Gastrocnemius medialis (tissue), 4 donors: Measurements from ENCODE around the gene MTMR1. TPM values are rescaled to one million over a fixed set of nuclear protein-coding genes. Genes with fewer than 3 reads are reported as not detected.

Experiments
- ATAC-seq, 2 donors: fragments of 150-250 bp; one replicate each; pipeline ENCODE4 v1.9.1; 2016
- DNase-seq, 2 donors: peaks; one replicate each; pipeline ENCODE4 v3.0.0-alpha.2; 2019
- H3K27ac ChIP-seq, 4 donors: fragments of 200-600 bp; sonication (generic); 1 replicate in 1 of 4; 2 replicates in 3 of 4; pipeline ENCODE4 v1.5.1; 2016 to 2018; ENCODE audit warnings: mild to moderate bottlenecking in 2 of 4, moderate library complexity in 1 of 4
- H3K27me3 ChIP-seq, 3 donors: fragments of 200-600 bp; sonication (generic) in 2 of 3; 1 replicate in 1 of 3; 2 replicates in 2 of 3; pipeline versions ENCODE4 v1.5.1 to v1.6.0; 2016 to 2019; ENCODE audit warnings: mild to moderate bottlenecking in 1 of 3, moderate library complexity in 1 of 3
- H3K36me3 ChIP-seq, 2 donors: fragments of 200-600 bp; sonication (generic) in 1 of 2; one replicate each; pipeline ENCODE4 v1.5.1; 2017 to 2018
- H3K4me1 ChIP-seq, 2 donors: fragments of 200-600 bp; sonication (generic) in 1 of 2; one replicate each; pipeline ENCODE4 v1.5.1; 2016 to 2017; ENCODE audit warnings: mild to moderate bottlenecking in 2 of 2
- H3K4me3 ChIP-seq, 4 donors: fragments of 200-600 bp; sonication (generic) in 3 of 4; 1 replicate in 1 of 4; 2 replicates in 3 of 4; pipeline ENCODE4 v1.5.1; 2016 to 2019; ENCODE audit warnings: mild to moderate bottlenecking in 2 of 4
- H3K9me3 ChIP-seq, 3 donors: fragments of 200-600 bp; sonication (generic) in 2 of 3; 1 replicate in 1 of 3; 2 replicates in 2 of 3; pipeline ENCODE4 v1.5.1; 2016 to 2019
- POLR2A ChIP-seq, 2 donors: fragments of 450-650 bp; IDR thresholded peaks; one replicate each; pipeline ENCODE4 v1.6.1; 2017; ENCODE audit warnings: antibody characterized with exemption in 2 of 2, mild to moderate bottlenecking in 2 of 2, moderate library complexity in 2 of 2
- in situ Hi-C, 4 donors: fragments of 200-750 bp; cut with MboI; loops; one replicate each; pipeline versions ENCODE4 v1.15.0 to v1.8.0; 2017; ENCODE audit warnings: low sequenced_read_pairs in 4 of 4
- intact Hi-C: fragments of 100-400 bp; cut with DNase I; formaldehyde crosslinking; loops from one replicate; pipeline ENCODE4 v1.15.1; 2023; ENCODE audit warnings: low total_unique reads
- total RNA-seq, 4 donors: library from RNA; depleted of rRNA; stranded (reverse); fragments of >200 nt; gene quantifications; one replicate each; pipeline versions ENCODE4 v1.1.0 to v1.2.3, GENCODE V29; 2016
- TF ChIP-seq, protein P1 (sequence below), 5 experiments: fragments of 450-650 bp in 3 of 5; fragments of 200-600 bp in 2 of 5; sonication (generic) in 2 of 5; IDR thresholded peaks in 4 of 5; conservative IDR thresholded peaks in 1 of 5; 1 replicate in 4 of 5; 2 replicates in 1 of 5; pipeline ENCODE4 v1.5.1; 2016 to 2019; ENCODE audit warnings: antibody characterized with exemption in 5 of 5, mild to moderate bottlenecking in 3 of 5, moderate library complexity in 3 of 5

MTMR1 gene
- total RNA-seq, 4 donors from 2014 or later = 28.2 to 80.9 (median 38.0) TPM

DNA sequence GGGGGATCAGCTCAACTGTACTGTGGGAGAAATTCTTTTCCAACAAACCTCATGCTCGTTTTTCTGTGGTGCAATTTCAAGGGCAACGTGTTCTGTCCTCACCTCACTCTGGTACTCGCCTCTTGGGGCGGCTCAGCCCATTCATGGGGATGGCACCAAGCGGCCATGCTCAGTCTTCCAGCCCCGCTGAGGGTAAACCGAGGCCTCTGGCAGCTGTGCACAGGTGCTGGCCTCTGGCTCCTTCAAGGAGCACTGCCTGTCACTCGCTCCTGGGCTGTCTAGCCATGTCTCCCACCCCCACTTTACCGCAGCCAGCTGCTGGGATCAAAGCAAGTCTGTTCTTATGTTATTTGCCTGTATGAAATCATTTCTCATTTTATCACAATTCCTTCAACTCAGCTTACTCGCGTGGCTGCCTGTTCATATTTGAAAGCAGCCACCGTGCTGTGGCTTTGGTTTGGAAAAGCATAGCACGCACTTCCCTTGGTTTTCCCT, 70.2 kb downstream of the MTMR1 start:
- Histone ChIP-seq H3K27ac (peak overlapping the region in 1 of 4 donors; percentile 18), H3K36me3 (peaks cover 0 to 9% of the 10 kb centered on the region in 2 donors), H3K27me3 (no peaks in the 10 kb centered on the region), H3K9me3 (no peaks in the 10 kb centered on the region), H3K4me3 (no peak overlapping the region), H3K4me1 (no peaks in the 10 kb centered on the region)
- DNase-seq (no peak), ATAC-seq (no peak)
- in situ Hi-C loops (no loop called here), intact Hi-C loops (no loop called here)
- TF ChIP-seq POLR2A (IDR thresholded peaks at IDR 0.05) = no peak
- TF ChIP-seq, protein P1, sequence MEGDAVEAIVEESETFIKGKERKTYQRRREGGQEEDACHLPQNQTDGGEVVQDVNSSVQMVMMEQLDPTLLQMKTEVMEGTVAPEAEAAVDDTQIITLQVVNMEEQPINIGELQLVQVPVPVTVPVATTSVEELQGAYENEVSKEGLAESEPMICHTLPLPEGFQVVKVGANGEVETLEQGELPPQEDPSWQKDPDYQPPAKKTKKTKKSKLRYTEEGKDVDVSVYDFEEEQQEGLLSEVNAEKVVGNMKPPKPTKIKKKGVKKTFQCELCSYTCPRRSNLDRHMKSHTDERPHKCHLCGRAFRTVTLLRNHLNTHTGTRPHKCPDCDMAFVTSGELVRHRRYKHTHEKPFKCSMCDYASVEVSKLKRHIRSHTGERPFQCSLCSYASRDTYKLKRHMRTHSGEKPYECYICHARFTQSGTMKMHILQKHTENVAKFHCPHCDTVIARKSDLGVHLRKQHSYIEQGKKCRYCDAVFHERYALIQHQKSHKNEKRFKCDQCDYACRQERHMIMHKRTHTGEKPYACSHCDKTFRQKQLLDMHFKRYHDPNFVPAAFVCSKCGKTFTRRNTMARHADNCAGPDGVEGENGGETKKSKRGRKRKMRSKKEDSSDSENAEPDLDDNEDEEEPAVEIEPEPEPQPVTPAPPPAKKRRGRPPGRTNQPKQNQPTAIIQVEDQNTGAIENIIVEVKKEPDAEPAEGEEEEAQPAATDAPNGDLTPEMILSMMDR (IDR thresholded peaks at IDR 0.05 in 4 of 5, conservative IDR thresholded peaks at IDR 0.05 in 1 of 5) = no peak

DNA sequence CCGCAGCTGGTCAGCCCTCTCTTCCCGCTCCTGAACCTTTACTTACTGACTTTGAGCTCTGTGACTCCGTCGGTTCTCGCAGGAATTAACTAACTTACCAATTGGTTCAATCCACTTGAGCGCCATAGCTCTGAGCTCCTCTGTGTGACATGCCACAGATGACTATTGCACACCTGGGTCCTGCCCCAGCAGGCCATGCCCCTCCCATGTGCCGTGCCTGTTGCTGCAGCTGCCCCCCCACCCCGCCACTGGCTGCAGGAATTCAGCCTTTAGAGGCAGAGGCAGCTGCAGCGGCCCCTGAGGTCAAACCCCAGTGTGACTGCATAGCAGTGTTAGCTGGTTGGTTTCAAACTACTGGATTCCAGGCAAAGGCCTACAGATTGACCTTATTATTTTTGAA, 70.6 kb downstream of the MTMR1 start:
- intact Hi-C loops = no loop called here

DNA sequence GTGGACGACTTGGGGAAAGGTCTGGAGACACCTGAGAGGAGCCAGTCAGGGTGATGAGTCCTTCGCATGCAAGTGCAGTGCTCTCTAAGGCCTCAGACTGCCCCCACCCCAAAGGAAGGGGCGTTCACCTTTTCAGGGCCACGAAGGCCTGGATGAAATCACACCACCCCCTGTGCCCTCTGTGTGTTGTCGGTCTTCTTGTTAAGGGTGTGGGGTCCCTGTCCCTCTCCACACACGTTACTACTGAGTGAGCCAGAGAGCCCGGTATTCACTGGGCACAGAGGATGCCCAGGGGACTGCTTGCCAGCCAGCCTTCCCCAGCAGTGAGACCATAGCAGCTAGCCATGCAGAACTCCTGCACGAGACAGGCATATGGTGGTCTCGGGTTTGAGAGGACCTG, 72.0 kb downstream of the MTMR1 start:
- intact Hi-C loops (no loop called here), in situ Hi-C loops (no loop called here)
- ATAC-seq (no peak), DNase-seq (no peak)
- Histone ChIP-seq H3K9me3 (no peaks in the 10 kb centered on the region), H3K27ac (no peak overlapping the region), H3K4me1 (no peaks in the 10 kb centered on the region), H3K36me3 (peaks cover 0 to 11% of the 10 kb centered on the region in 2 donors), H3K27me3 (no peaks in the 10 kb centered on the region), H3K4me3 (no peak overlapping the region)
- no peak for TF ChIP-seq POLR2A (IDR thresholded peaks at IDR 0.05)

More for the DNA sequence above, 70.6 kb downstream of the MTMR1 start:
- H3K36me3 ChIP-seq = peaks cover 0 to 11% of the 10 kb centered on the region in 2 donors
- in situ Hi-C loops = no loop called here
- ATAC-seq = no peak
- no peak for TF ChIP-seq POLR2A (IDR thresholded peaks at IDR 0.05)
- TF ChIP-seq, protein P1 (IDR thresholded peaks at IDR 0.05 in 4 of 5, conservative IDR thresholded peaks at IDR 0.05 in 1 of 5) = no peak
- H3K4me1 ChIP-seq = no peaks in the 10 kb centered on the region
- H3K4me3 ChIP-seq = no peak overlapping the region
- no peaks in the 10 kb centered on the region for H3K9me3 ChIP-seq
- DNase-seq = no peak
- no peaks in the 10 kb centered on the region for H3K27me3 ChIP-seq
- peak overlapping the region in 1 of 4 donors; percentile 18 for H3K27ac ChIP-seq

DNA sequence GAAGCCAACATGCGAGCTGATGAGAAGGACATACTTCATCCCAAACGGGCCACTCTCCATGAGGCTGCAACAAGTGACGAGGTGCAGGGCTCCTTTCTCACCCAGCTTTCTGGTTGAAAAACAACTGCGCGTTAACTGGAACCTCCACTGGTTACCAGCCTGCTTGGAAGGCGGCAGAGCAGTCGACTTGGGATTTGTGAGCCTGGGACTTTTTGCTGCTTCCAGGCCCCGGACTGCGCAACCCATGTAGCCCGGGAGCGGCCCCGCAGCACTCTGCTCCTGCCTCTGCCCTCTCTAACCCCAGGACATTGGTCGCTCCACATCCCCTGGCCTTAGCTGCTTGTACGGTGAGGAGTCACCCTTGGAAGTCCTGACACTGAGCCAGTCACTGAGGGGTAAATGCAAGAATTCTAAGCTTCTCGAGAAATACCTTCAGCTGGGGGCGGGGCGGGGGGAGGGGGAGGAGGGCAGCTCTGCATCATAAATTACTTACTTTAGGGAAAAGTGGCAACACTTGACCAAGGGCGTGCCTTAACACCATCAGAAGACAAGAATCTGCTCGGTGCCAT, 72.7 kb downstream of the MTMR1 start:
- H3K36me3 ChIP-seq = peaks cover 0 to 11% of the 10 kb centered on the region in 2 donors
- no peaks in the 10 kb centered on the region for H3K9me3 ChIP-seq
- TF ChIP-seq, protein P1 (IDR thresholded peaks at IDR 0.05 in 4 of 5, conservative IDR thresholded peaks at IDR 0.05 in 1 of 5) = no peak
- TF ChIP-seq POLR2A (IDR thresholded peaks at IDR 0.05) = no peak
- no peaks in the 10 kb centered on the region for H3K4me1 ChIP-seq
- DNase-seq = no peak
- H3K4me3 ChIP-seq = no peak overlapping the region
- H3K27me3 ChIP-seq = no peaks in the 10 kb centered on the region
- intact Hi-C loops (no loop called here), in situ Hi-C loops (no loop called here)
- H3K27ac ChIP-seq = no peak overlapping the region
- ATAC-seq = no peak

- no peak for TF ChIP-seq POLR2A (IDR thresholded peaks at IDR 0.05)
- TF ChIP-seq, protein P1 (IDR thresholded peaks at IDR 0.05 in 4 of 5, conservative IDR thresholded peaks at IDR 0.05 in 1 of 5) = no peak
- ATAC-seq = peak in 1 of 2 donors; percentile 21
- Histone ChIP-seq H3K27ac (peak overlapping the region in 1 of 4 donors; percentile 48), H3K9me3 (no peaks in the 10 kb centered on the region), H3K36me3 (peaks cover 0 to 11% of the 10 kb centered on the region in 2 donors), H3K27me3 (no peaks in the 10 kb centered on the region), H3K4me3 (no peak overlapping the region), H3K4me1 (no peaks in the 10 kb centered on the region)
- in situ Hi-C loops = no loop called here
- intact Hi-C loops = no loop called here
- no peak for DNase-seq
Observed at GRCh38 chrX:150766351-150767044, 73.3 kb downstream of the MTMR1 start.
